Endothelial cell of umbilical vein (primary cell): Measurements from ENCODE around the gene KIF3A. TPM values are rescaled to one million over a fixed set of nuclear protein-coding genes. Genes with fewer than 3 reads are reported as not detected.

Experiments
- BruUV-seq: library from RNA; stranded (reverse); fragments of 400-500 nt; replicated peaks from 2 replicates; lab custom pipeline; 2021; lab: Mats Ljungman, UMichigan
- CTCF ChIA-PET: fragments of 300-600, 350-600 bp; sonication (Branson Sonifier 250); formaldehyde crosslinking; loops from one replicate; lab custom pipeline; 2021; ENCODE audit warnings: antibody characterized with exemption, inconsistent platforms; lab: Charles Lee
- POLR2A ChIA-PET: fragments of 300-600, 350-600 bp; sonication (Branson Sonifier 250); formaldehyde crosslinking; loops from one replicate; lab custom pipeline; 2021; ENCODE audit warnings: antibody characterized with exemption, inconsistent platforms; lab: Charles Lee
- DNase-seq: peaks from one replicate; pipeline ENCODE4 v3.0.0-alpha.2; 2011; ENCODE audit warnings: low read depth, low spot score
- FAIRE-seq: peaks from 2 replicates; lab custom pipeline; 2011; peaks lifted over from hg19 to GRCh38; lab: Jason Lieb, UNC
- H2AFZ ChIP-seq: 2 replicates; pipeline ENCODE4 v1.6.0; 2012; ENCODE audit warnings: low read depth, low read length, control low read depth, inconsistent platforms
- H3K27ac ChIP-seq: 2 replicates; pipeline ENCODE4 v1.5.1; 2011; ENCODE audit warnings: low read depth, mild to moderate bottlenecking, control low read depth, low read length, moderate library complexity; ENCODE audit not compliant: insufficient read depth
- H3K27me3 ChIP-seq, 2 experiments: 2 replicates each; pipeline versions ENCODE4 v1.6.0 to v1.6.1; 2011; ENCODE audit warnings: low read length in 2 of 2, mixed read lengths in 1 of 2; ENCODE audit not compliant: control insufficient read depth in 2 of 2, insufficient read depth in 2 of 2
- H3K36me3 ChIP-seq, 2 experiments: 2 replicates in 1 of 2; 3 replicates in 1 of 2; pipeline ENCODE4 v1.5.1; 2011; ENCODE audit warnings: low read length in 2 of 2, mild to moderate bottlenecking in 1 of 2, moderate library complexity in 1 of 2; ENCODE audit not compliant: control insufficient read depth in 2 of 2, insufficient read depth in 2 of 2; ENCODE audit errors: extremely low read depth in 1 of 2
- H3K4me1 ChIP-seq: 3 replicates; pipeline ENCODE4 v1.5.1; 2011; ENCODE audit warnings: mild to moderate bottlenecking, low read length; ENCODE audit not compliant: control insufficient read depth, insufficient read depth; ENCODE audit errors: extremely low read depth
- H3K4me2 ChIP-seq: 2 replicates; pipeline ENCODE4 v1.6.1; 2011; ENCODE audit warnings: low read length, control low read depth, mixed read lengths; ENCODE audit not compliant: insufficient read depth
- H3K4me3 ChIP-seq, 3 experiments: fragments of 200-600 bp in 1 of 3; sonication (generic), shearing (Covaris generic) in 1 of 3; replicated peaks in 1 of 3; 2 replicates each; pipeline ENCODE4 v1.5.1; 2011 to 2016; ENCODE audit warnings: control low read depth in 3 of 3, low read length in 3 of 3, mild to moderate bottlenecking in 2 of 3, inconsistent platforms in 1 of 3, low read depth in 1 of 3, moderate library complexity in 1 of 3; ENCODE audit not compliant: insufficient read depth in 1 of 3
- H3K79me2 ChIP-seq: 2 replicates; pipeline ENCODE4 v1.6.0; 2012; ENCODE audit warnings: low read length, inconsistent platforms; ENCODE audit not compliant: control insufficient read depth, insufficient read depth
- H3K9ac ChIP-seq: replicated peaks from 2 replicates; pipeline ENCODE3; 2011; ENCODE audit warnings: low read length, control low read depth; ENCODE audit not compliant: insufficient read depth; ENCODE audit errors: extremely low read depth
- H3K9me1 ChIP-seq: replicated peaks from 3 replicates; pipeline ENCODE4 v1.6.0; 2011; ENCODE audit warnings: mild to moderate bottlenecking, low read length; ENCODE audit not compliant: control insufficient read depth, insufficient read depth; ENCODE audit errors: extremely low read depth
- H3K9me3 ChIP-seq: replicated peaks from 2 replicates; pipeline ENCODE4 v1.5.1; 2012; ENCODE audit warnings: low read length, inconsistent platforms; ENCODE audit not compliant: control insufficient read depth, insufficient read depth
- H4K20me1 ChIP-seq: replicated peaks from 2 replicates; pipeline ENCODE3; 2011; ENCODE audit warnings: mild to moderate bottlenecking, low read length; ENCODE audit not compliant: control insufficient read depth, insufficient read depth; ENCODE audit errors: extremely low read depth
- CTCF ChIP-seq, 2 donors: IDR thresholded peaks; 1 replicate in 1 of 2; 2 replicates in 1 of 2; pipeline ENCODE4 v1.5.1; 2011; ENCODE audit warnings: low read length in 2 of 2, mild to moderate bottlenecking in 2 of 2, moderate library complexity in 2 of 2, control low read depth in 1 of 2, inconsistent platforms in 1 of 2, low read depth in 1 of 2; ENCODE audit not compliant: insufficient read depth in 1 of 2; ENCODE audit errors: extremely low read depth in 1 of 2
- EZH2 ChIP-seq: IDR thresholded peaks from 2 replicates; pipeline ENCODE4 v1.6.1; 2012; ENCODE audit warnings: borderline replicate concordance, low read depth, mild to moderate bottlenecking, moderate library complexity, low read length, inconsistent platforms; ENCODE audit not compliant: severe bottlenecking
- FOS ChIP-seq: IDR thresholded peaks from 2 replicates; pipeline ENCODE4 v1.6.1; 2011; ENCODE audit warnings: mild to moderate bottlenecking, low read length, moderate library complexity, borderline replicate concordance; ENCODE audit not compliant: insufficient read depth
- JUN ChIP-seq: IDR thresholded peaks from 2 replicates; pipeline ENCODE4 v1.6.1; 2011; ENCODE audit warnings: borderline replicate concordance, low read depth; ENCODE audit not compliant: insufficient read length, insufficient read depth
- MAX ChIP-seq: IDR thresholded peaks from 2 replicates; pipeline ENCODE4 v1.6.1; 2011; ENCODE audit not compliant: insufficient read depth, insufficient read length
- MYC ChIP-seq: IDR thresholded peaks from one replicate; pipeline ENCODE4 v1.6.1; 2011; ENCODE audit warnings: mild to moderate bottlenecking, low read depth, low read length
- dilution Hi-C: fragments of 300-500 bp; cut with MboI; formaldehyde crosslinking; loops from one replicate; pipeline ENCODE4 v1.15.0; 2019; ENCODE audit warnings: low sequenced_read_pairs; ENCODE audit not compliant: extremely low pct_ligation_motif_present
- intact Hi-C: fragments of 100-400 bp; cut with micrococcal nuclease; formaldehyde crosslinking; loops from one replicate; pipeline ENCODE4 v1.10.0; 2022
- polyA plus RNA-seq, 4 experiments: library from polyadenylated mRNA; depleted of rRNA in 3 of 4; stranded (reverse) in 3 of 4; unstranded in 1 of 4; fragments of >200 nt; gene quantifications; 2 replicates each; pipeline versions ENCODE4 v1.2.1 to v1.2.3, GENCODE V29; 2011 to 2012; ENCODE audit warnings: missing spikeins in 1 of 4
- total RNA-seq: library from RNA; stranded (reverse); gene quantifications from 2 replicates; pipeline ENCODE4 v1.2.3, GENCODE V29; 2021

KIF3A gene
- total and polyA plus RNA-seq, 2 donors (not counting 3 experiments of a cell fraction or from before 2014, with no cell fraction given): 3.3 to 11.2 TPM

- no peak for FAIRE-seq
- intact Hi-C loops: no loop called here
- Histone ChIP-seq H3K9me1 (no peaks in the 10 kb centered on the region), H4K20me1 (no peaks in the 10 kb centered on the region), H3K9ac (no peak overlapping the region), H3K79me2 (no peaks in the 10 kb centered on the region), H2AFZ (no peak overlapping the region), H3K36me3 (no peaks in the 10 kb centered on the region), H3K27ac (no peak overlapping the region), H3K4me2 (no peak overlapping the region), H3K4me3 (no peak overlapping the region), H3K9me3 (no peaks in the 10 kb centered on the region), H3K4me1 (peaks cover 13% of the 10 kb centered on the region), H3K27me3 (no peaks in the 10 kb centered on the region)
- CTCF ChIA-PET: interaction anchor here (0.9 to 1.0 kb wide), 3 partner anchors 9 to 66 kb away, joined by 3 to 4 read pairs (median 3); no protein-coding TSS in a partner anchor
- POLR2A ChIA-PET: no interaction called here
- no TSS peak for BruUV-seq
- no peak for TF ChIP-seq MAX
- TF ChIP-seq JUN: no peak
- no peak for TF ChIP-seq CTCF (IDR thresholded peaks at IDR 0.05; ENCODE audit: extremely low read depth in 1 of 2, insufficient read depth in 1 of 2, low read depth in 1 of 2, low read length in 2 of 2)
- dilution Hi-C loops: no loop called here
- DNase-seq: no peak
Measured at GRCh38 chr5:132677682-132678400, 59.5 kb downstream of the KIF3A start.

GRCh38 chr5:132677191-132677590 lies 60.2 kb downstream of the KIF3A start:
- H3K9me3 ChIP-seq: no peaks in the 10 kb centered on the region
- no peak overlapping the region for H2AFZ ChIP-seq
- H3K9me1 ChIP-seq: no peaks in the 10 kb centered on the region
- H3K9ac ChIP-seq: no peak overlapping the region
- peak; percentile 96 for FAIRE-seq
- H4K20me1 ChIP-seq: no peaks in the 10 kb centered on the region
- H3K36me3 ChIP-seq: no peaks in the 10 kb centered on the region
- ChIA-PET POLR2A (no interaction called here), CTCF (interaction anchor here (0.9 to 1.5 kb wide), 5 partner anchors 10 to 70 kb away, joined by 3 to 5 read pairs (median 3); partner anchors contain the start of gene CCNI2)
- no peaks in the 10 kb centered on the region for H3K27me3 ChIP-seq
- no peak overlapping the region for H3K4me3 ChIP-seq
- dilution Hi-C loops (no loop called here), intact Hi-C loops (no loop called here)
- BruUV-seq: no TSS peak
- H3K4me2 ChIP-seq: no peak overlapping the region
- TF ChIP-seq FOS (peak; percentile 59), EZH2 (no peak), JUN (no peak), CTCF (IDR thresholded peaks at IDR 0.05; ENCODE audit: extremely low read depth in 1 of 2, insufficient read depth in 1 of 2, low read depth in 1 of 2, low read length in 2 of 2) (peak in 1 of 2 donors; percentile 19), MYC (no peak)
- H3K27ac ChIP-seq: no peak overlapping the region
- H3K4me1 ChIP-seq: peaks cover 13% of the 10 kb centered on the region
- H3K79me2 ChIP-seq: no peaks in the 10 kb centered on the region
- peak; percentile 70 for DNase-seq
